GM19239 (cell line): Measurements from ENCODE around the gene NDUFV2.

Experiments used
- DNase-seq: peaks from one replicate; pipeline ENCODE4 v3.0.0; 2011; ENCODE audit warnings: low spot score; ENCODE audit not compliant: insufficient read length
- FAIRE-seq: peaks from 2 replicates; lab custom pipeline; 2011; peaks lifted over from hg19 to GRCh38; lab: Jason Lieb, UNC

The NDUFV2 gene

DNA sequence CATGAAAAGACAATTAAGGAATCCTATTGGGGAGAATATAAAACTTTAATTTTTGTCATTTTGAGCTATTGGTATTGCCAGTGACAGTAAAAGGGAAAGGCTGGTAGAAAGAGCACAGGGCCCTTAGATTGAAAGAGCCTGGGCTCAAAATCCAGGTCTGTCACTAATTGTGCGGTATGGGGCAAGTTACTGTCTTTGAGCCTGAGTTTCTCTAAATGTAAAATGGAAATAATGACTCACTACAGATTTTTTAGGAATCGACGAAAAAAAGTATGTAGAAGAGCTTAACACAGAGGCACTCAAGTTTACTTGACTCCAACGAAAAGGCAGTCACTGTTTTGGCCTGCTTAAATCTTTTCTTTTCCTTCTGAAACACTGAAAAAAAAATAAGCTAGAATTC lies 7.0 kb downstream of the NDUFV2 start:
- DNase-seq, result no peak
- FAIRE-seq, result no peak

DNA sequence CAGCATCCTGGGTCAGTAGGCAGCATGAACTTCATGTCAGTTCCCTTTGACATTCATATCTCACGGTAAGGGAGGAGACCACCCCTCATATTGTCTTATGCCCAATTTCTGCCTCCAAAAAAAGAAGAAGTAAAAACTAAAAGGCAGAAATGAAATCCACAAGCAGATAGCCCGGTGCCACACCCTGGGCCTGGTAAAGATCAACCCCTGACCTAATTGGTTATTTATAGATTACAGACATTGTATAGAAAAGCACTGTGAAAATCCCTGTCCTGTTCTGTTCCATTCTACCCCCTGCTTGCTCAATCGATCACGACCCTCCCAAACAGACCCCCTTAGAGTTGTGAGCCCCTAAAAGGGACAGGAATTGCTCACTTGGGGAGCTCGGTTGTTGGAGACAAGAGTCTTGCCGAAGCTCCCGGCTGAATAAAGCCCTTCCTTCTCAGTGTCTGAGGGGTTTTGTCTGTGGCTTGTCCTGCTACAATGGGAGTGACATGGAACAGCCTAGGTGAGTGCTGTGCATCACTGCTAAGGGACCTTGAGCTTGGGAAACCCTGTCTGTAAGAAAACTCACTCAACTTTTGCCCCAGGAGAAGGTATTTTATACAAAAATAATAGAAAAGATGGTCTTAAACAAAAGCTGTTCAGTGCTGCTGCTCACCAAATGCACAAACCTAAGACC lies 11.1 kb downstream of the NDUFV2 start:
- no peak for FAIRE-seq

GRCh38 chr18:9115984-9116383 lies 13.5 kb downstream of the NDUFV2 start:
- FAIRE-seq, result peak; percentile 73
- DNase-seq, result no peak

More for the DNA sequence above, 11.1 kb downstream of the NDUFV2 start:
- DNase-seq, result no peak

DNA sequence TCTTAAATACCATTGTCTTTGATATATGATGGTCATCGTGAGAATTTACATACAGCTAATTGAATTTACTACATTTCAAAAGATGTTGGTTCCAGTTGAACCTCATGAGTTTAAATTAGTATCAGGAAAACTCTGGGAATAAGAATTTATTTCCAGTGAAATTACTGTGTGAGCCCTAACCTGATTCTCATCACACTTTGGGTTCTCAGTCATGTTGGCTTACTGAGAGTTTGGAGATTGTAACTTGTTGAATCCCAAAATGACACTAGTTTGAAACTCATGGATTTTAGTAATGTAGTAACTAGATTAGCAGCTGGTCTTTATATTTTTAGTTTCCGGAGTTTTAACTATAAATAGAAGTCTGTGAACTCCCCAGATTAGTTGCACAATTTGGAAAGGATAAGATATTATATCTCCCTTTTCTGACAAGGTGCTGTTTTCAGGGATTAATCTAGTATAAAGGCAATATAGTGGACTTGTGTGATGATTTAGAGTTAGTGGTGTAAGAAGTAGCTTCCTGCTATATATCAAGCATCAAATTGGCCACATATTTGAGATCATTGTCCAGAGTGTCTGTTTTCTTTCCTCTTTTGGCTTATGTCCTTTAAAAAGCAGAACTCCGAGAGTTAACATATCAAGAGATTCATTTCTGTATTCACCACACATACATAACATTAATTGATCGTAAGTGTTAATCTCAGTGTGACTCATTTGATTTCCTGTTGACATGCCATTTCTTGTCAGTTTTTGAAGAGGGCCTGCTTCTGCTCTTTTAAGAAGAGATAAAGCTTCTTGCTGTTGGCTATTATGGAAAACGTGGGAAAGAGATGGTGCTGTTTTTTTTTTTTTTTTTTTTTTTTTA lies 15.7 kb downstream of the NDUFV2 start:
- DNase-seq (no peak), FAIRE-seq (peak; percentile 73)

DNA sequence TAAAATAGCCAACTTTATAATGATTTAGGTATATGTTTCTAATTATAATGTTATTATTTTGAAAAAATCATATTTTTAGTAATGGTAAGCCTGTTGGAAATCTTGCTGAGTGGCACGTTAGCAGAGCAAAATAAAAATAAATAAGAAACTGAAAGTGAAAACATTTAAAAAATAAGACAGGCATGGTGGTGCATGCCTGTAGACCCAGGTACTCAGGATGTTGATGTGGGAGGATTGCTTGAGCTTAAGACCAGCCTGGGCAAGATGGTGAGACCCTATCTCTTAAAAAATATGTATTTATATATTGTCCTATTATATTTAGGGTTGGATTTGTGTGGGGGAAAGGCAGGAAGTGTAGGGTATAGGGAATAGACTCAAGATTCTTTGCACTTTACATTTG lies 18.3 kb downstream of the NDUFV2 start:
- FAIRE-seq, result peak; percentile 44
- DNase-seq, result no peak

DNA sequence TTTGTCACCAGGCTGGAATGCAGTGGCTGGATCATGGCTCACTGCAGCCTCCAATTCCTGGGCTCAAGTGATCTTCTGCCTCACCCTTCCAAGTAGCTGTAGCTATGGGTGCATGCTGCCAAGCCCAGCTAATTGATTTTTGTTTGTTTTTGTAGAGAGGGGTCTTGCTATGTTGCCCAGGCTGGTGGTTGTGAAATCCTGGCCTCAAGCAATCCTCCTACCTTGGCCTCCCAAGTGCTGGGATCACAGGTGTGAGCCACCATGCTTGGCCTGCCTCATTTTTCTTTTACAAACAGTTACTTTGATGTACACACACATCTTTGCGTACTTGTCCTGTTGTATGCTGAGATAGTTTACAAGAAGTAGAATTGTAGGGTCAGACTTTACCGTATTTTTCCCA lies 21.0 kb downstream of the NDUFV2 start:
- DNase-seq, result no peak
- FAIRE-seq, result no peak

- DNase-seq (no peak), FAIRE-seq (no peak)
These were observed 22.3 kb downstream of the NDUFV2 start for GRCh38 chr18:9124824-9125223.

DNA sequence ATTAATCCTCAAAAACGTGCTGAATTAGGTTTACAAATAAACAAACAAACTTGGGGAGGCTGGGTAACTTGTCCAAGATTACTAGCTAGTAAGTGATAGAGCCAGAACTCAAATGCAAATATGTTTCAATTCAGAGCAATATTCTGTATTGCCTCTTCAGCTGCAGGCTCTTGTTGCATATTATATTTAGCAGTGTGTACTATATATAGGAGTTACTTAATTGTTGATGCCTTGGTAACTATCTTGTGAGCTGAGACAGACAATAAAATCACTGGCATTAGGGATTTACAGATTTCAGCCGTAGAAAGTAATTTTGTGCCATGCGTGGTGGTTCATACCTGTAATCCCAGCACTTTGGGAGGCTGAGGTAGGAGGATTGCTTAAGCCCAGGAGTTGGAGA lies 23.8 kb downstream of the NDUFV2 start:
- DNase-seq, result no peak
- peak; percentile 11 for FAIRE-seq

GRCh38 chr18:9130195-9130594 lies 27.7 kb downstream of the NDUFV2 start:
- FAIRE-seq (no peak), DNase-seq (no peak)

DNA sequence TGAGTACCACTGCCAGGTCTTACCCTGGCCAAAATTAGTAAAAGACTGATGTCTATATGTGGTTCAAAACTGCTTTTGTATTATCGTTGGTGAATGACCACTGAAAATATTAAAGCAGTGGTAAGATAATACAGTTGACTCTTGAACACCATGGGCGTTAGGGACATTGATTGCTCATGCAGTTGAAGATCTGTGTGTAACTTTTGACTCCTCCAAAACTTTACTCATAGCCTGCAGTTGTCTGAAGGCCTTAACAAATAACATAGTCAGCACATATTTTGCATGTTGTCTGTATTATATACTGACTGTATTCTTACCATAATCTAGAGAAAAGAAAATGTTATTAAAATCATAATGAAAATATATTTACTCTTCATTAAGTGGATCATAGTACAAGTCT lies 28.3 kb downstream of the NDUFV2 start:
- DNase-seq, result no peak
- FAIRE-seq, result no peak

GRCh38 chr18:9132628-9133027 lies 30.1 kb downstream of the NDUFV2 start:
- FAIRE-seq (no peak), DNase-seq (no peak)

GRCh38 chr18:9133225-9133624 lies 30.7 kb downstream of the NDUFV2 start:
- FAIRE-seq, result no peak
- no peak for DNase-seq

DNA sequence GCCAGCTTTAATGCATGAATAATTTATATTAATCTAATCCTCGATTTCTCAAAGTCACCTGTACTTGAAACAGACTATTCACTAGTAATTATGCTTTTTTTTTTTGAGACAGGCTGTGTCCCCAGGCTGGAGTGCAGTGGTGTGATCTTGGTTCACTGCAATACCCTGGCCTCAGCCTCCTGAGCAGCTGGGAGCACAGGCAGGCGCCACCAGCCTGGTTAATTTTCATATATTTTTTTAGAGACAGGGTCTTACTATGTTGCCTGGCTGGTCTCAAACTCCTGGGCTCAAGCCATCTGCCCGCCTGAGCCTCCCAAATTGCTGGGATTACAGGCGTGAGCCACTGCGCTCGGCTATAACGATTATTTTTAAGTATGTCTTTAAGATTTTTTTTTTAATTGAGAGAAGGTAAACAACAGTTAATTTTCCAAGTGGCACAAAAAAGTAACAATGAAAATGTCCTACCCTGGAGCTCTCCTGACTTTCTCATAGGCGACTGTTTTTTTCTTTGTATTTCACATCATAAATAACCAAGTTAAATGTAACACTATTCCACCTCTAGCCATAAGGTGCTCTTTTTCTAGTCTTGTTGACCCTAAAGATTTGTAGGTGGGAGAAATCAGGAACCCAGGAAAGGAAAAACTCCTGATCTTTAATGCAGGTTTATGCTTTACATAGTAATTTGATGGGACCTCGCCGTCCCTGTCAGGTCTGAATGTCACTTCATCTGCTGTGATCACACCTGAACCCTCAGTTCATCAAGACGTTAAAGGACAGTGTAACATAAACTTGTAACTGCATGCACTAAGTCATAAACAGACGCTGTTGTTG lies 32.8 kb downstream of the NDUFV2 start:
- FAIRE-seq (no peak), DNase-seq (no peak)

- FAIRE-seq, result peak; percentile 14
- DNase-seq, result no peak
These were observed 33.4 kb downstream of the NDUFV2 start for GRCh38 chr18:9135912-9136314.

- DNase-seq (peak; percentile 85), FAIRE-seq (peak; percentile 89)
These were observed 34.0 kb downstream of the NDUFV2 start, which contains the start of gene ANKRD12 for GRCh38 chr18:9136315-9137155. TSS of gene ANKRD12 (plus strand) at chr18:9136781. CDS start at chr18:9182433, 45,652 bp downstream.

GRCh38 chr18:9137168-9138066 lies 34.9 kb downstream of the NDUFV2 start:
- peak; percentile 18 for FAIRE-seq

DNA sequence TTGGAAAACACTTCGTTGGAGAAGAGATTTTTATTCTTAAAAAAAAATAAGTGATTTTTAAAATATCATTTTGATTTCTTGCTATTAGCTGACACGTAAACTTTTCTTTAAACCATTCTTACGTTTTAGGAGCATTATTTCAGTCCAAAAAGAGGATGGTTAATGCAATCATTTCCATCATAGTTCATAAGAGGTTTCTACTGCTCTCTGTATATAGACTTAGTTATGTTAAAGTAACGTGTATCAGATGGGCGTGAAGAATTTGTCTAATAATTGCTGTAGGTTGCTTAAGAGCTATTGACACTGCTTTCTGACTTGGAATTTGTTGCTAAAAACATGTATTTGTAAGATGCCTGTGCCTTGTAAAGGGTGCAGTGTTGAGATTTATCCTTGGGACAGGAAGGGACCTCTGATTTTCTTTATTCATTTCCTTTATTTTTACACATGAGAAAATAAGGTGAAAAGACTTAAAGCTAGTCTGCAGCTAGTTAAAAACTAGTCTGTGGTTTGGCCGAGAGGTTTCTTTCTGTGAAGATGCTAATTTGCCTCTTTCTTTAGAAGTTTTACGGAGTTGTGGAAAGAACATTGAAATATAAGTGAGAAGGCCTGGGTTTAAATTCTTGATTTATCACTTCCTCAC lies 37.0 kb downstream of the NDUFV2 start:
- DNase-seq (no peak), FAIRE-seq (peak; percentile 63)

More at GRCh38 chr18:9137168-9138066, 34.9 kb downstream of the NDUFV2 start:
- peak; percentile 57 for DNase-seq

- DNase-seq (no peak), FAIRE-seq (peak; percentile 53)
These were observed 37.9 kb downstream of the NDUFV2 start for GRCh38 chr18:9140381-9140780.
